Mesenchymal stem cell (in vitro differentiated cells and primary cell): Measurements from ENCODE around the gene SMG7.
A peak's percentile ranks its signal among the peaks of the same experiment; 100 is the strongest.

ENCODE experiments used
- DNase-seq: peaks from one replicate; pipeline ENCODE4 v3.0.0-alpha.2; 2013
- H2AFZ ChIP-seq: one replicate; pipeline ENCODE4 v1.6.1; 2013; ENCODE audit warnings: low read depth, mild to moderate bottlenecking, control low read depth, inconsistent platforms, low read length, moderate library complexity
- H2AK5ac ChIP-seq: 2 replicates; pipeline ENCODE4 v1.6.1; 2013; ENCODE audit warnings: low read length, moderate library complexity, mild to moderate bottlenecking, inconsistent platforms; ENCODE audit not compliant: severe bottlenecking
- H2BK120ac ChIP-seq: one replicate; pipeline ENCODE4 v1.6.1; 2013; ENCODE audit warnings: low read depth, mild to moderate bottlenecking, inconsistent platforms, low read length, moderate library complexity
- H2BK12ac ChIP-seq, 2 experiments: one replicate each; pipeline ENCODE4 v1.6.1; 2013; ENCODE audit warnings: inconsistent platforms in 2 of 2, low read length in 2 of 2, mild to moderate bottlenecking in 2 of 2, moderate library complexity in 2 of 2, control low read depth in 1 of 2
- H2BK15ac ChIP-seq: one replicate; pipeline ENCODE4 v1.6.1; 2013; ENCODE audit warnings: mild to moderate bottlenecking, low read depth, inconsistent platforms; ENCODE audit not compliant: poor library complexity, severe bottlenecking
- H2BK5ac ChIP-seq: 2 replicates; pipeline ENCODE4 v1.6.1; 2013; ENCODE audit warnings: low read depth, mild to moderate bottlenecking, low read length, control low read depth, inconsistent platforms; ENCODE audit not compliant: poor library complexity, severe bottlenecking
- H3K14ac ChIP-seq, 2 experiments: one replicate each; pipeline ENCODE4 v1.6.1; 2013; ENCODE audit warnings: inconsistent platforms in 2 of 2, low read length in 2 of 2, control low read depth in 1 of 2, mild to moderate bottlenecking in 1 of 2, moderate library complexity in 1 of 2
- H3K18ac ChIP-seq, 2 experiments: one replicate each; pipeline ENCODE4 v1.6.1; 2013; ENCODE audit warnings: inconsistent platforms in 2 of 2, low read length in 2 of 2, control low read depth in 1 of 2, low read depth in 1 of 2, mild to moderate bottlenecking in 1 of 2
- H3K23ac ChIP-seq, 2 experiments: one replicate each; pipeline ENCODE4 v1.6.1; 2013; ENCODE audit warnings: inconsistent platforms in 2 of 2, low read length in 2 of 2, mild to moderate bottlenecking in 2 of 2, moderate library complexity in 2 of 2, control low read depth in 1 of 2
- H3K27ac ChIP-seq: 2 replicates; pipeline ENCODE4 v1.5.1; 2013; ENCODE audit warnings: mild to moderate bottlenecking, moderate library complexity, low read length, control low read depth, inconsistent platforms; ENCODE audit not compliant: poor library complexity, severe bottlenecking
- H3K27me3 ChIP-seq, 2 experiments: 2 replicates each; pipeline versions ENCODE4 v1.6.1 to v1.7.0; 2013; ENCODE audit warnings: low read length in 2 of 2, mild to moderate bottlenecking in 2 of 2, moderate library complexity in 2 of 2, control low read depth in 1 of 2, inconsistent platforms in 1 of 2; ENCODE audit not compliant: control insufficient read depth in 1 of 2, insufficient read depth in 1 of 2
- H3K36me3 ChIP-seq, 2 experiments: 2 replicates each; pipeline versions ENCODE4 v1.6.1 to v1.7.0; 2013; ENCODE audit warnings: low read length in 2 of 2, control low read depth in 1 of 2, inconsistent platforms in 1 of 2, low read depth in 1 of 2, mild to moderate bottlenecking in 1 of 2; ENCODE audit not compliant: insufficient read depth in 2 of 2, control insufficient read depth in 1 of 2
- H3K4ac ChIP-seq, 2 experiments: one replicate each; pipeline ENCODE4 v1.6.1; 2013; ENCODE audit warnings: inconsistent platforms in 2 of 2, low read length in 2 of 2, mild to moderate bottlenecking in 2 of 2, moderate library complexity in 2 of 2, control low read depth in 1 of 2, low read depth in 1 of 2
- H3K4me1 ChIP-seq: 2 replicates; pipeline ENCODE4 v1.6.1; 2013; ENCODE audit warnings: low read depth, low read length, control low read depth; ENCODE audit not compliant: control insufficient read depth, insufficient read depth
- H3K4me2 ChIP-seq: 2 replicates; pipeline ENCODE4 v1.6.1; 2013; ENCODE audit warnings: low read length, mild to moderate bottlenecking, inconsistent platforms; ENCODE audit not compliant: poor library complexity, severe bottlenecking
- H3K4me3 ChIP-seq, 2 experiments: 2 replicates each; pipeline versions ENCODE4 v1.5.1 to v1.7.0; 2013; ENCODE audit warnings: low read length in 2 of 2, mild to moderate bottlenecking in 2 of 2, control low read depth in 1 of 2, low read depth in 1 of 2; ENCODE audit not compliant: insufficient read depth in 1 of 2
- H3K79me1 ChIP-seq: replicated peaks from 2 replicates; pipeline ENCODE4 v1.6.1; 2013; ENCODE audit warnings: mild to moderate bottlenecking, control low read depth, low read length, inconsistent platforms; ENCODE audit not compliant: poor library complexity, severe bottlenecking
- H3K9ac ChIP-seq: 2 replicates; pipeline ENCODE4 v1.7.0; 2013; ENCODE audit warnings: mild to moderate bottlenecking, low read length, moderate library complexity
- H3K9me3 ChIP-seq: 2 replicates; pipeline ENCODE4 v1.7.0; 2013; ENCODE audit warnings: mild to moderate bottlenecking, low read length; ENCODE audit not compliant: control insufficient read depth
- H4K8ac ChIP-seq: one replicate; pipeline ENCODE4 v1.6.1; 2013; ENCODE audit warnings: inconsistent platforms, mild to moderate bottlenecking, low read length, moderate library complexity
- H4K91ac ChIP-seq: one replicate; pipeline ENCODE4 v1.6.1; 2013; ENCODE audit warnings: mild to moderate bottlenecking, low read length, inconsistent platforms
- WGBS: methylation state at CpG from one replicate; pipeline ENCODE4 v1.1.7; 2013; ENCODE audit warnings: mixed read lengths; 5-methylcytosine and 5-hydroxymethylcytosine counted together

The SMG7 gene

DNA sequence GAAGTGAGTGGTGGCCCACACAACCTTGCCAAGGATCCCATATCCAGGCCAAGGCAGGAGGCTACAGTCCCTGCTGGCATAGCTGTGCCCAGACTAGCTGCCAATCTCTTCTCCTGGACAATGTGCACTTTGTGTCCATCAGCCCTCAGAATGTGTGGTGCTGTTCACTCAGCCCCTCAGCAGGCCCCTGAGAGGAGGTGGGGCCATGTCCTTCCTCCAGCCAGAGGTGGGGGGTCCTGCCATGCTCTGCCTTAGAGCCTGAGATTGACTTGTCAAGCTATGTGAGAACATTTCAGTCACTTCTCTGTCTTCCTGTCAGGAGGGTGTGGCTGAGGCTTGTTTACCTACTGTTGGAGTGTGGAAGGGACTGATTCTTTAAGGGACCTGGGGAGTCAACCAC, 116.5 kb downstream of the SMG7 start:
- Histone ChIP-seq H2AFZ (no peak overlapping the region), H3K4me2 (no peak overlapping the region), H3K36me3 (no peaks in the 10 kb centered on the region), H2BK12ac (no peak overlapping the region), H3K27me3 (peaks cover 0 to 12% of the 10 kb centered on the region in 2 experiments), H3K4ac (no peak overlapping the region), H3K9ac (no peak overlapping the region), H2AK5ac (no peak overlapping the region), H3K4me1 (no peaks in the 10 kb centered on the region), H3K79me1 (no peaks in the 10 kb centered on the region), H4K8ac (no peak overlapping the region), H3K9me3 (no peaks in the 10 kb centered on the region), H3K14ac (no peak overlapping the region), H4K91ac (no peak overlapping the region), H2BK15ac (no peak overlapping the region), H3K23ac (peak overlapping the region in 1 of 2 experiments; percentile 77), H3K27ac (no peak overlapping the region), H2BK120ac (no peak overlapping the region), H3K18ac (no peak overlapping the region), H3K4me3 (no peak overlapping the region), H2BK5ac (no peak overlapping the region)
- DNase-seq = no peak

DNA sequence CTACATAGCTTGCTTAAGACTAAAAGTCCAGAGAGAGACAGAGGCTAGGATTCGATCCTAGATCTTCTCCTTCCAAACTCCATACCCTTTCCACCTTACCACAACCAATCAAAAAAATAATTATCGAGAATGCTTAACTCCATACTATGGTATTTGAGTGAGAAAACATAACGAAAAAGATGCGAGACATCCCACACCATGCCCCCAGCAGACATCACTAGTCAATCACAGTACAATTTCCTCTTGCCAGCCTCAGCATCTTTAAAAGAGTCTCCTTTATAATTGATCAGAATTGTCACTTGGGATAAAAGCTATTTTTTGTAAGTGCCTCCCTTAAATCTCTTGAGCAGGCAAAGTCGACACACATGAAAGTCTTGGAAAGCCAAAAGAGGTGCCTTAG, 117.1 kb downstream of the SMG7 start:
- H3K9ac ChIP-seq = no peak overlapping the region
- H3K79me1 ChIP-seq = no peaks in the 10 kb centered on the region
- no peak overlapping the region for H2AK5ac ChIP-seq
- H2BK12ac ChIP-seq = no peak overlapping the region
- no peaks in the 10 kb centered on the region for H3K9me3 ChIP-seq
- H3K4me2 ChIP-seq = no peak overlapping the region
- H4K8ac ChIP-seq = no peak overlapping the region
- no peak overlapping the region for H3K4ac ChIP-seq
- DNase-seq = no peak
- H2BK5ac ChIP-seq = no peak overlapping the region
- H3K14ac ChIP-seq = no peak overlapping the region
- H2AFZ ChIP-seq = no peak overlapping the region
- no peak overlapping the region for H3K18ac ChIP-seq
- H3K27ac ChIP-seq = no peak overlapping the region
- peaks cover 0 to 16% of the 10 kb centered on the region in 2 experiments for H3K27me3 ChIP-seq
- H3K36me3 ChIP-seq = no peaks in the 10 kb centered on the region
- 91% methylated on average over 5 of the region's 5 CpGs for WGBS
- no peak overlapping the region for H4K91ac ChIP-seq
- H2BK15ac ChIP-seq = no peak overlapping the region
- no peak overlapping the region for H2BK120ac ChIP-seq
- no peak overlapping the region for H3K23ac ChIP-seq
- H3K4me3 ChIP-seq = no peak overlapping the region
- no peaks in the 10 kb centered on the region for H3K4me1 ChIP-seq

DNA sequence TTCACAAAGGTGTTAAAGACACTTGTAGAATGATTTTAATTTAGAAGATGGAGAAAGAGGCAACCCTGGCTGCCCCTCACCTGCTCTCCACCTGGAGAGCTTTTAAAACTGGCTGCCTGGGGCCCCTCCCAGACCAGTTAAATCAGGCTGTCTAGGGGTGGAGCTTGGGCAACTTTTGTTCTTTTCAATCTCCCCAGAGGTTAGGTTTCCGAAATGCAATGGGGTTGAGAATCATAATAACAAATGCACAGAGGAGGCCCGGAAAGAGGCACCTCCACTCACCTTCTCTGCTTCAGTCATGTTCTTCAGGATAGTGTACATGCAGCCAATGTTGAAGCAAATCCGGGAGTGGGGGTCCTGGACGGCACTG, 117.6 kb downstream of the SMG7 start:
- H2BK120ac ChIP-seq = no peak overlapping the region
- H3K18ac ChIP-seq = no peak overlapping the region
- no peak overlapping the region for H3K27ac ChIP-seq
- H4K8ac ChIP-seq = no peak overlapping the region
- H3K4me1 ChIP-seq = no peaks in the 10 kb centered on the region
- no peak overlapping the region for H2BK12ac ChIP-seq
- H3K79me1 ChIP-seq = no peaks in the 10 kb centered on the region
- peaks cover 0 to 16% of the 10 kb centered on the region in 2 experiments for H3K27me3 ChIP-seq
- no peak overlapping the region for H2BK5ac ChIP-seq
- H3K4ac ChIP-seq = no peak overlapping the region
- H3K4me2 ChIP-seq = no peak overlapping the region
- H2AFZ ChIP-seq = no peak overlapping the region
- 90% methylated on average over 3 of the region's 4 CpGs for WGBS
- no peak for DNase-seq
- H3K23ac ChIP-seq = no peak overlapping the region
- H3K14ac ChIP-seq = no peak overlapping the region
- H2BK15ac ChIP-seq = no peak overlapping the region
- no peak overlapping the region for H3K4me3 ChIP-seq
- no peak overlapping the region for H3K9ac ChIP-seq
- H3K36me3 ChIP-seq = no peaks in the 10 kb centered on the region
- H4K91ac ChIP-seq = no peak overlapping the region
- H3K9me3 ChIP-seq = no peaks in the 10 kb centered on the region
- H2AK5ac ChIP-seq = no peak overlapping the region

DNA sequence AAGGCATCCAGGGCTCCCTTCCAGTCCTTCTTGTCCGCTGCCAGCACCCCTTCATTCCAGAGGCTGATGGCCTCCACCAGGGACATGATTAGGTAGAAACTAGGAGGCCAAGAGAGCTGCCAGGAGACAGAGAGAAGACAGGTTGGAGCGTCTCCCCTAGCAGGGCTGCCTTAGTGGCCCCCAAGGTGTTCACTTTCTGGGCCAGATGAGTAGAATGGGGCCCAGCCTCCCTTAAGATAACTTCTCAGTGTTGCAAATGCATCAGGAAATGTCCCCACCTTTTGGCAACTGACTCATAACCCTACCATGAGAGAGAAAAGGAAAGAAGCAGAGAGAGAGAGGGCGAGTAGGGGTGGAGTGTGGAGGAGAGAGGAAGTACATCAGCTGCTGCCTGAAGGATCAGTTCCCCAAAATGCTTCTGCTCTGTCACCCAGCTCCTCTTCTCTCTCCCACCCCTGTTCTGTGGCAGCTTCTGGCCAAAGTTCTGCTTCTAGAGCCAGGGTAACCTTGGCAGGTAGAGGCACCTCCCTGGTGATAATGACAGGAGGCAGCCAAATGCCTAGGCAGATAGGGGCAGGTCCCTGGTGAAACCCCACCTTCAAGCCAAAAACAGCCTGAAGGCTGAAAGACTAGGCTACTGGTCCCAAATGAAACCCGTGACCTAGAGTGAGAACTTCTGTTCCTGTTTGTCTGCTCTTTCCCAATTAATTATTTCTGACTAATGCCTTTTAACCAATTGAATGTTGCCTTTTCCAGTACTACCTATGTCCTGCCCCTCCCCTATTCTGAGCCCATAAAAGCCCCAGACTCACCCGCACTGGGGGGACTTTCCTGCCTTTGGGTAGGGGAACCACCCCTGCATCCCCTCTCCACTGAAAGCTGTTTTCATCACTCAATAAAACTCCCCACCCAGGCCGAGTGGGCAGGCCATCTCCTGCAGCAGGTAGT, 118.2 kb downstream of the SMG7 start, which contains the start of gene NCF2:
Gene NCF2 (minus strand): TSS at position 216 of the 948 bp plus-strand sequence. CDS start 130 bp downstream, at position 86.
- no peak within 1 kb of the TSS for H4K8ac ChIP-seq
- no peaks in the 10 kb centered on the region for H3K79me1 ChIP-seq
- H3K9ac ChIP-seq = no peak within 1 kb of the TSS
- no peak within 1 kb of the TSS for H2BK12ac ChIP-seq
- H3K4me2 ChIP-seq = no peak within 1 kb of the TSS
- no peak within 1 kb of the TSS for H3K14ac ChIP-seq
- H3K27ac ChIP-seq = no peak within 1 kb of the TSS
- no peak within 1 kb of the TSS for H2AK5ac ChIP-seq
- H4K91ac ChIP-seq = no peak within 1 kb of the TSS
- peaks cover 0 to 16% of the 10 kb centered on the region in 2 experiments for H3K27me3 ChIP-seq
- no peak within 1 kb of the TSS for H2BK120ac ChIP-seq
- H3K4me3 ChIP-seq = no peak within 1 kb of the TSS
- no peak within 1 kb of the TSS for H2BK5ac ChIP-seq
- no peak within 1 kb of the TSS for H2BK15ac ChIP-seq
- H3K4ac ChIP-seq = no peak within 1 kb of the TSS
- H3K23ac ChIP-seq = no peak within 1 kb of the TSS
- no peak for DNase-seq
- H3K18ac ChIP-seq = no peak within 1 kb of the TSS
- no peak within 1 kb of the TSS for H2AFZ ChIP-seq
- no peaks in the 10 kb centered on the region for H3K36me3 ChIP-seq
- 85% methylated on average over 5 of the region's 6 CpGs for WGBS
- no peaks in the 10 kb centered on the region for H3K9me3 ChIP-seq
- no peaks in the 10 kb centered on the region for H3K4me1 ChIP-seq
